Large intestine (tissue), 3 donors: ENCODE results near the gene D2HGDH. TPM values are rescaled to one million over a fixed set of nuclear protein-coding genes. Genes with fewer than 3 reads are reported as not detected.
"Not testable (repeated sequence)": the region's sequence is repeated elsewhere in the genome, so short reads cannot be mapped to it uniquely, and the experiment has no call there.

ENCODE experiments used
- DNase-seq, 2 donors: peaks; one replicate each; pipeline versions ENCODE4 v3.0.0 to v3.0.0-alpha.2; 2013
- H3K27ac ChIP-seq: one replicate; pipeline ENCODE4 v1.5.1; 2013; ENCODE audit warnings: low read length
- H3K27me3 ChIP-seq: 2 replicates; pipeline ENCODE4 v1.6.1; 2013; ENCODE audit warnings: low read length; ENCODE audit not compliant: control insufficient read depth, insufficient read depth
- H3K36me3 ChIP-seq: 2 replicates; pipeline ENCODE4 v1.6.1; 2013; ENCODE audit warnings: low read length; ENCODE audit not compliant: control insufficient read depth, insufficient read depth
- H3K4me1 ChIP-seq: one replicate; pipeline ENCODE4 v1.6.1; 2013; ENCODE audit warnings: low read length; ENCODE audit not compliant: control insufficient read depth, insufficient read depth
- H3K4me3 ChIP-seq: one replicate; pipeline ENCODE4 v1.5.1; 2013; ENCODE audit warnings: low read length
- H3K9me3 ChIP-seq: one replicate; pipeline ENCODE4 v1.6.1; 2013; ENCODE audit warnings: mild to moderate bottlenecking, low read depth, low read length, moderate library complexity; ENCODE audit not compliant: control insufficient read depth
- WGBS: methylation state at CpG from one replicate; pipeline ENCODE4 v1.1.5; 2013; ENCODE audit warnings: low lambda C conversion rate; ENCODE audit not compliant: insufficient coverage; 5-methylcytosine and 5-hydroxymethylcytosine counted together
- polyA plus RNA-seq: library from polyadenylated mRNA; unstranded; fragments of 120-200 nt; gene quantifications from one replicate; pipeline ENCODE4 v1.2.1, GENCODE V29; 2013

The D2HGDH gene
- polyA plus RNA-seq, 1 donor = 47.1 TPM

GRCh38 chr2:241794250-241794823 is 59.9 kb downstream of the D2HGDH start:
- no CpG with 5 or more reads among the region's 10 CpGs for WGBS
- no peak overlapping the region for H3K4me3 ChIP-seq
- H3K4me1 ChIP-seq = no peaks in the 10 kb centered on the region
- no peak for DNase-seq
- H3K36me3 ChIP-seq = no peaks in the 10 kb centered on the region
- H3K9me3 ChIP-seq = peaks cover 3% of the 10 kb centered on the region
- no peaks in the 10 kb centered on the region for H3K27me3 ChIP-seq
- H3K27ac ChIP-seq = no peak overlapping the region

GRCh38 chr2:241795021-241795999 is 60.9 kb downstream of the D2HGDH start:
- H3K27me3 ChIP-seq = no peaks in the 10 kb centered on the region
- no peaks in the 10 kb centered on the region for H3K36me3 ChIP-seq
- H3K9me3 ChIP-seq = peaks cover 3% of the 10 kb centered on the region
- WGBS = 17% methylated on average over 2 of the region's 31 CpGs
- no peak overlapping the region for H3K4me3 ChIP-seq
- H3K4me1 ChIP-seq = no peaks in the 10 kb centered on the region
- no peak overlapping the region for H3K27ac ChIP-seq
- no peak for DNase-seq

GRCh38 chr2:241796209-241796608 is 61.8 kb downstream of the D2HGDH start:
- no peaks in the 10 kb centered on the region for H3K27me3 ChIP-seq
- H3K36me3 ChIP-seq = no peaks in the 10 kb centered on the region
- H3K4me3 ChIP-seq = no peak overlapping the region
- DNase-seq = no peak
- WGBS = no CpG with 5 or more reads among the region's 13 CpGs
- H3K9me3 ChIP-seq = peaks cover 3% of the 10 kb centered on the region
- no peaks in the 10 kb centered on the region for H3K4me1 ChIP-seq
- H3K27ac ChIP-seq = no peak overlapping the region

- H3K9me3 ChIP-seq = peaks cover 3% of the 10 kb centered on the region
- no peaks in the 10 kb centered on the region for H3K4me1 ChIP-seq
- H3K4me3 ChIP-seq = no peak overlapping the region
- no peak for DNase-seq
- 100% methylated on average over 1 of the region's 13 CpGs for WGBS
- no peaks in the 10 kb centered on the region for H3K27me3 ChIP-seq
- no peaks in the 10 kb centered on the region for H3K36me3 ChIP-seq
- H3K27ac ChIP-seq = no peak overlapping the region
These were observed 62.2 kb downstream of the D2HGDH start for GRCh38 chr2:241796610-241797138.

- H3K9me3 ChIP-seq = peaks cover 3% of the 10 kb centered on the region
- no CpG with 5 or more reads among the region's 19 CpGs for WGBS
- peaks cover 5% of the 10 kb centered on the region for H3K27me3 ChIP-seq
- H3K4me1 ChIP-seq = no peaks in the 10 kb centered on the region
- H3K4me3 ChIP-seq = no peak overlapping the region
- no peak overlapping the region for H3K27ac ChIP-seq
- DNase-seq = no peak
- H3K36me3 ChIP-seq = no peaks in the 10 kb centered on the region
These were observed 63.1 kb downstream of the D2HGDH start for GRCh38 chr2:241797441-241798080.

- Histone ChIP-seq H3K27me3 (peaks cover 10% of the 10 kb centered on the region), H3K36me3 (no peaks in the 10 kb centered on the region), H3K4me1 (no peaks in the 10 kb centered on the region), H3K9me3 (peaks cover 3% of the 10 kb centered on the region), H3K4me3 (no peak overlapping the region), H3K27ac (no peak overlapping the region)
- WGBS = no CpG with 5 or more reads among the region's 14 CpGs
- no peak for DNase-seq
These were observed 63.7 kb downstream of the D2HGDH start for GRCh38 chr2:241798081-241798630.

GRCh38 chr2:241798631-241799521 is 64.4 kb downstream of the D2HGDH start:
- WGBS = no CpG with 5 or more reads among the region's 21 CpGs
- Histone ChIP-seq H3K4me3 (no peak overlapping the region), H3K9me3 (peaks cover 3% of the 10 kb centered on the region), H3K27ac (no peak overlapping the region), H3K4me1 (no peaks in the 10 kb centered on the region), H3K27me3 (peaks cover 15% of the 10 kb centered on the region), H3K36me3 (no peaks in the 10 kb centered on the region)
- DNase-seq = no peak

- no peaks in the 10 kb centered on the region for H3K36me3 ChIP-seq
- no peak for DNase-seq
- no peaks in the 10 kb centered on the region for H3K4me1 ChIP-seq
- no peak overlapping the region for H3K27ac ChIP-seq
- H3K9me3 ChIP-seq = peaks cover 7% of the 10 kb centered on the region
- H3K27me3 ChIP-seq = peaks cover 23% of the 10 kb centered on the region
- no CpG with 5 or more reads among the region's 10 CpGs for WGBS
- no peak overlapping the region for H3K4me3 ChIP-seq
These were observed 65.2 kb downstream of the D2HGDH start for GRCh38 chr2:241799522-241800197.

- H3K4me1 ChIP-seq, H3K36me3 ChIP-seq, DNase-seq, H3K9me3 ChIP-seq, H3K27ac ChIP-seq, H3K4me3 ChIP-seq: not testable (repeated sequence)
- WGBS = 67% methylated on average over 3 of the region's 35 CpGs
- peaks cover 26% of the 10 kb centered on the region for H3K27me3 ChIP-seq
These were observed 65.9 kb downstream of the D2HGDH start for GRCh38 chr2:241800198-241800903.
